ENCODE results near the gene PPP1R13L.

Gene PPP1R13L

DNA sequence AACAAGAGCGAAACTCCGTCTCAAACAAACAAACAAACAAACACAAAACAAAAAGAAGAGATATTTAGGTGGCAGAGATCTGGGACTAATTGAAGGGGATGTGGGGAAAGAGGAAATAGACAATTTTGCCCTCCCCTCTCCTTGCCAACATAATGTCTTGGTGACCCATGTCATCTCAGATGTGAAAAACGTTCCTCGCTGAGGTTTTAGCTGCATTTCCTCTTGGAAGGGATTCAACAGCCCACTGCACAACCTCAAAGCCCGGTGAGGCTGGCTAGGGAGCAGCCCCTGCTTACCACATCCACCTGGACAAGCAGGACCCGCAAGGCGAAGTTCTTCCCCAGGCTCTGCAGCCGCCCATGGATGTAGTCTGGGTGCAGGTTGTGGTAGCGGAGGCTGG lies 13.9 kb upstream of the PPP1R13L start:
- H3K9me3 ChIP-seq (ENCODE audit: control insufficient read depth, insufficient read depth, low read length), result no peaks in the 10 kb centered on the region
- peak overlapping the region; percentile 67 for H3K4me3 ChIP-seq (ENCODE audit: low read length)
- H3K9me2 ChIP-seq (replicated peaks; ENCODE audit: control insufficient read depth, low read length), result no peaks in the 10 kb centered on the region
- H3K79me2 ChIP-seq (ENCODE audit: control insufficient read depth, low read length), result peaks cover 16% of the 10 kb centered on the region
- H3K27me3 ChIP-seq (ENCODE audit: control insufficient read depth, low read length), result no peaks in the 10 kb centered on the region
- no peak for TF ChIP-seq EZH2phosphoT487 (IDR thresholded peaks at IDR 0.05; ENCODE audit: borderline replicate concordance, low read length)
- no peak for TF ChIP-seq CTCF (IDR thresholded peaks at IDR 0.05; ENCODE audit: low read depth, low read length, poor library complexity, severe bottlenecking)
- H3K27ac ChIP-seq (ENCODE audit: low read depth, low read length), result peak overlapping the region; percentile 72
- peak overlapping the region; percentile 89 for H3K4me2 ChIP-seq (ENCODE audit: low read length)
- peaks cover 44% of the 10 kb centered on the region for H3K4me1 ChIP-seq (ENCODE audit: control insufficient read depth, low read length)
- peaks cover 2% of the 10 kb centered on the region; the same call in 1 of the 2 replicates for H3F3A ChIP-seq (ENCODE audit: control insufficient read depth, insufficient read depth)
- H4K20me1 ChIP-seq (ENCODE audit: control insufficient read depth, insufficient read depth, low read depth, low read length), result no peaks in the 10 kb centered on the region
- H3K36me3 ChIP-seq (ENCODE audit: control insufficient read depth, low read length), result peaks cover 26% of the 10 kb centered on the region

GRCh38 chr19:45417151-45417550 lies 12.3 kb upstream of the PPP1R13L start:
- Histone ChIP-seq H3K4me3 (ENCODE audit: low read length) (no peak overlapping the region), H3K36me3 (ENCODE audit: control insufficient read depth, low read length) (peaks cover 36% of the 10 kb centered on the region), H3K9me3 (ENCODE audit: control insufficient read depth, insufficient read depth, low read length) (no peaks in the 10 kb centered on the region), H3F3A (ENCODE audit: control insufficient read depth, insufficient read depth) (peaks cover 2% of the 10 kb centered on the region; the same call in 1 of the 2 replicates), H3K9me2 (replicated peaks; ENCODE audit: control insufficient read depth, low read length) (no peaks in the 10 kb centered on the region), H3K79me2 (ENCODE audit: control insufficient read depth, low read length) (peaks cover 8% of the 10 kb centered on the region; the same call in 1 of the 2 replicates), H3K27me3 (ENCODE audit: control insufficient read depth, low read length) (no peaks in the 10 kb centered on the region), H3K4me2 (ENCODE audit: low read length) (no peak overlapping the region), H3K4me1 (ENCODE audit: control insufficient read depth, low read length) (peaks cover 33% of the 10 kb centered on the region), H3K27ac (ENCODE audit: low read depth, low read length) (no peak overlapping the region), H4K20me1 (ENCODE audit: control insufficient read depth, insufficient read depth, low read depth, low read length) (no peaks in the 10 kb centered on the region)
- TF ChIP-seq CTCF (IDR thresholded peaks at IDR 0.05; ENCODE audit: low read depth, low read length, poor library complexity, severe bottlenecking) (no peak), EZH2phosphoT487 (IDR thresholded peaks at IDR 0.05; ENCODE audit: borderline replicate concordance, low read length) (no peak)

DNA sequence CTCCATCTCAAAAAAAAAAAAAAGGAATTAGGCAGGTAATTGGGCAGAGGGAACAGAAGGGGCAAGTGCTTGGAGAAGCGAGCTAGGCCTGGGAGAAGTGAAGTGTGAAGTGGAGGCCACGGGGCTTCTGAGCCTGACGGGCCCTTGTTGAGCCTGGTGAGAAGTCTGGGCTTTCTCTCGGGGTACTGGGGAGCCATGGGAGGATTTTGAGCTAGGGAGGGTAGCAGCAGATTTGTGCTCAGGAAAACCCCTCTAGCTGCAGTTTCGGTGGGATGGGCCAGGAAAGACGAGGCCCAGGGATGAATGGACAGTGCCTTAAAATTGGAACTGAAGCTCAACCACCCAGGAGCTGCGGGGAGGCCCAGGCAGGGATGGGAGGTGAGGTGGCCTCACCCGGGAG lies 9.6 kb upstream of the PPP1R13L start:
- H3K79me2 ChIP-seq (ENCODE audit: control insufficient read depth, low read length), result peaks cover under 1% of the 10 kb centered on the region
- peaks cover 12% of the 10 kb centered on the region for H3K4me1 ChIP-seq (ENCODE audit: control insufficient read depth, low read length)
- no peak overlapping the region for H3K27ac ChIP-seq (ENCODE audit: low read depth, low read length)
- no peak overlapping the region for H3K4me3 ChIP-seq (ENCODE audit: low read length)
- peaks cover 38% of the 10 kb centered on the region for H3K36me3 ChIP-seq (ENCODE audit: control insufficient read depth, low read length)
- no peaks in the 10 kb centered on the region for H4K20me1 ChIP-seq (ENCODE audit: control insufficient read depth, insufficient read depth, low read depth, low read length)
- H3F3A ChIP-seq (ENCODE audit: control insufficient read depth, insufficient read depth), result peaks cover 2% of the 10 kb centered on the region; the same call in 1 of the 2 replicates
- H3K9me3 ChIP-seq (ENCODE audit: control insufficient read depth, insufficient read depth, low read length), result no peaks in the 10 kb centered on the region
- no peaks in the 10 kb centered on the region for H3K27me3 ChIP-seq (ENCODE audit: control insufficient read depth, low read length)
- TF ChIP-seq EZH2phosphoT487 (IDR thresholded peaks at IDR 0.05; ENCODE audit: borderline replicate concordance, low read length), result no peak
- no peak for TF ChIP-seq CTCF (IDR thresholded peaks at IDR 0.05; ENCODE audit: low read depth, low read length, poor library complexity, severe bottlenecking)
- H3K4me2 ChIP-seq (ENCODE audit: low read length), result no peak overlapping the region
- no peaks in the 10 kb centered on the region for H3K9me2 ChIP-seq (replicated peaks; ENCODE audit: control insufficient read depth, low read length)
